ENCODE results near the gene PDZRN4.
A peak's percentile ranks its signal among the peaks of the same experiment; 100 is the strongest.

PDZRN4 gene

GRCh38 chr12:41465526-41465925 is 277.4 kb downstream of the PDZRN4 start:
- no peak for DNase-seq

GRCh38 chr12:41466300-41466699 is 278.2 kb downstream of the PDZRN4 start:
- DNase-seq = no peak

GRCh38 chr12:41466802-41467201 is 278.7 kb downstream of the PDZRN4 start:
- no peak for DNase-seq

GRCh38 chr12:41467591-41468325 is 279.6 kb downstream of the PDZRN4 start:
- DNase-seq = no peak

GRCh38 chr12:41468341-41468740 is 280.2 kb downstream of the PDZRN4 start:
- DNase-seq = no peak

- DNase-seq = no peak
Observed at GRCh38 chr12:41468756-41469155, 280.6 kb downstream of the PDZRN4 start.

- DNase-seq = no peak
Observed at GRCh38 chr12:41473441-41473840, 285.3 kb downstream of the PDZRN4 start.

- DNase-seq = no peak
Observed at GRCh38 chr12:41474001-41474400, 285.9 kb downstream of the PDZRN4 start.

- peak; percentile 31 for DNase-seq
Observed at GRCh38 chr12:41476499-41477439, 288.6 kb downstream of the PDZRN4 start.

- DNase-seq = no peak
Observed at GRCh38 chr12:41479426-41479825, 291.3 kb downstream of the PDZRN4 start.

GRCh38 chr12:41485203-41485602 is 297.1 kb downstream of the PDZRN4 start:
- no peak for DNase-seq

GRCh38 chr12:41486718-41487117 is 298.6 kb downstream of the PDZRN4 start:
- DNase-seq = no peak

- no peak for DNase-seq
Observed at GRCh38 chr12:41496009-41496408, 307.9 kb downstream of the PDZRN4 start.

GRCh38 chr12:41497409-41497808 is 309.3 kb downstream of the PDZRN4 start:
- DNase-seq = no peak

- no peak for DNase-seq
Observed at GRCh38 chr12:41504976-41505375, 316.9 kb downstream of the PDZRN4 start.

- no peak for DNase-seq
Observed at GRCh38 chr12:41507286-41507685, 319.2 kb downstream of the PDZRN4 start.

GRCh38 chr12:41509271-41510055 is 321.3 kb downstream of the PDZRN4 start:
- DNase-seq = no peak

- no peak for DNase-seq
Observed at GRCh38 chr12:41510470-41510869, 322.4 kb downstream of the PDZRN4 start.

GRCh38 chr12:41511247-41511646 is 323.1 kb downstream of the PDZRN4 start:
- DNase-seq = no peak

GRCh38 chr12:41512497-41512896 is 324.4 kb downstream of the PDZRN4 start:
- DNase-seq = no peak

- no peak for DNase-seq
Observed at GRCh38 chr12:41514021-41514777, 326.1 kb downstream of the PDZRN4 start.

GRCh38 chr12:41514907-41515306 is 326.8 kb downstream of the PDZRN4 start:
- no peak for DNase-seq

Measured in NCI-H1436 (cell line).